Inflammatory macrophage treated with lipopolysaccharide for 4 hours (primary cell): ENCODE results near the gene TUBA4A.
"Not testable (repeated sequence)": the region's sequence is repeated elsewhere in the genome, so short reads cannot be mapped to it uniquely, and the experiment has no call there.

Experiments used
- DNase-seq: peaks from one replicate; pipeline ENCODE4 v3.0.0-alpha.2; 2020

The TUBA4A gene

DNA sequence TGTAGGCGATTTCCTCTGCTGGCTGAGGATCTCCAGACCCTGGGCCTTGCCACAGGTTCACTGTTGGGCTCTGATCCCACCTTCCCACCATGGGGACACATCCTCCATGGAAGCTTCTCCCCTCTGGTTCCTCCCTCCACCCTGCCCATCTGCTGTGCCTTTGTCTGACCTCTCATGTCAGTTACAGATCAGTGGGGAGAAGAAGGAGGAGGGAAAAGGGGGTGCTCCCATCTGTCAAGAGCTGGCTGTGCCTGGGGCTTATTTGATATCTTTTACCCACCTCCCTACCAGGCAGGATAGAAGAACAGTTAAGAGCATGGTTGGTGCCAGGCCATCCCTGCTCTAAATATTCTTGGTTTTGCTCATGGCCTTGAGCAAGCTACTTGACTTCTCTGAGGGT, 13.2 kb upstream of the TUBA4A start:
- DNase-seq = no peak

- DNase-seq = no peak
These were observed 12.5 kb upstream of the TUBA4A start for GRCh38 chr2:219266232-219266631.

- no peak for DNase-seq
These were observed 7.5 kb upstream of the TUBA4A start for GRCh38 chr2:219261024-219261855.

- DNase-seq = not testable (repeated sequence)
These were observed 5.2 kb upstream of the TUBA4A start for GRCh38 chr2:219258942-219259341.

GRCh38 chr2:219254590-219255201, 978 bp upstream of the TUBA4A start:
- DNase-seq = peak; percentile 87

- DNase-seq = peak; percentile 33
These were observed 592 bp downstream of the TUBA4A start, which contains the start of gene TUBA4B for GRCh38 chr2:219252900-219253752. Gene TUBA4B, plus strand, starts transcription at chr2:219253243. Its CDS starts 165 bp downstream, at chr2:219253408.

- DNase-seq = no peak
These were observed 1.2 kb downstream of the TUBA4A start for GRCh38 chr2:219252570-219252899.

GRCh38 chr2:219252084-219252483, 1.6 kb downstream of the TUBA4A start:
- DNase-seq = no peak

GRCh38 chr2:219251656-219252055, 2.1 kb downstream of the TUBA4A start:
- DNase-seq = no peak

- DNase-seq = peak; percentile 50
These were observed 3.5 kb downstream of the TUBA4A start for GRCh38 chr2:219250049-219250781.

DNA sequence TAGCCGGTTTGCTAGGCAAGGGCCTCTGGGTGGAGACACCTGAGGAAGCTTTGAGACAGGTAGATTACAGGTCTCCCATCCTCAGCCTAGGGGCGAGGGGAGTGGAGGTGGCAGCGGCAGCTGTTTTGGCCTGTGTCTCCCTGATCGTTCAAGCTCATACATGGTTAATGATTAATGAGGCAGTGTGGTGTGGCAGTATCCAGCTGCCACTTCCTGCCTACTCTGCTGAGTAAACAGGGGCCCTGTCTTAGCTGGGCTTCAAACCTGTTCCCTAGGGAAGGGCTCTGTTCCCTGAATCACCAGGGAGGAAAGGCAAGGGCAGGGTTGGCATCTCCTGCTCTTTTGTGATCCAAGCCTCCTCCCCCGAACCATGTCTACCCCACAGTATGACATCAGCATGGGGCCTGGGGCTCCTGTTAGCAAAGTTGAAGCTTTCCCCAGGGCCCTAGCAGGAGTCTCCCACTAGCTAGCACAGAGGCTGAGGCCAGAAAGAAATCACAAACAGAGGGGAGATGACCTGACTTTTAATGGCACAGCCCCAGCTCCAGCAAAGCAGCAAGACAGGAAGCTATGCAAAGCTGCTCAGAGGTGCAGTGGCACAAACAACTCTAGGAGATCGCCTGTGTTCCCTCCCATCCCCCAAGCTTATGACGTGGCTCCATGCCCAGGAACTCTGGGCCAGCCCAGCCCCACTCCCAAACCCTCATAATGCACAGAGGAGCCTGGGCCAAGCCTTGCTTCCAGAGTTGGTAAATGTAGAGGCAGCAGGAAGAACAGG, 4.3 kb downstream of the TUBA4A start:
- DNase-seq = no peak

DNA sequence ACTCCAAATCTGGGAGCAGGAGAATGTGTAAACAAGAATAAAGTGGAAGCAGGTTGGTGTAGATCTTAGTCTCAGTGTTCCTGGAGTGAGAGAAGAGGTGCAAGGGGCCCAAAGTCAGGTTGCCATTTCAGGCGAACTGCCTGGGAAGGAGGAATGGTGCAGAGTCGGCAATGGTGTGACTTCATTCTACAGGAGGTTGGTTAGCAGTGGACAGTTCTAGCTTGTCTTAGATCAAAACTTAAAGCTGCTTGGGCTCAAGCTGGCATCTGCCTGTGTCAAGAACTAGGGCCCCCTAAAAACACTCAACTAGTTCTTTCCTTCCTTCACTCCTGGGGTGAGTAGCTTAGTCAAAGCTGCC, 4.9 kb downstream of the TUBA4A start:
- no peak for DNase-seq

GRCh38 chr2:219247678-219248642, 5.8 kb downstream of the TUBA4A start:
- DNase-seq = no peak

DNA sequence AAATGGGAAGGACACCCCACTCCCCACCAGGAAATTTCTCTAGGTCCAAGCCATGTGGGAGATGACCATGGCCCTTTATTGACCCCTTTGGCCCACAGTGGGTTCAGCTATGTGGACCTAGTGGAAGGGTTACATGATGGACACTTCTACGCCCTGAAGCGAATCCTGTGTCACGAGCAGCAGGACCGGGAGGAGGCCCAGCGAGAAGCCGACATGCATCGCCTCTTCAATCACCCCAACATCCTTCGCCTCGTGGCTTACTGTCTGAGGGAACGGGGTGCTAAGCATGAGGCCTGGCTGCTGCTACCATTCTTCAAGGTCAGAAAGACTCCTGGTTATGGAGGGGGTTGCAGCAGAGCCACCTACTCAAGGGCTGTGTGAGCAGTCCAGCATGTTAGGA, 7.2 kb downstream of the TUBA4A start:
- no peak for DNase-seq

- no peak for DNase-seq
These were observed 7.9 kb downstream of the TUBA4A start for GRCh38 chr2:219245899-219246230.

DNA sequence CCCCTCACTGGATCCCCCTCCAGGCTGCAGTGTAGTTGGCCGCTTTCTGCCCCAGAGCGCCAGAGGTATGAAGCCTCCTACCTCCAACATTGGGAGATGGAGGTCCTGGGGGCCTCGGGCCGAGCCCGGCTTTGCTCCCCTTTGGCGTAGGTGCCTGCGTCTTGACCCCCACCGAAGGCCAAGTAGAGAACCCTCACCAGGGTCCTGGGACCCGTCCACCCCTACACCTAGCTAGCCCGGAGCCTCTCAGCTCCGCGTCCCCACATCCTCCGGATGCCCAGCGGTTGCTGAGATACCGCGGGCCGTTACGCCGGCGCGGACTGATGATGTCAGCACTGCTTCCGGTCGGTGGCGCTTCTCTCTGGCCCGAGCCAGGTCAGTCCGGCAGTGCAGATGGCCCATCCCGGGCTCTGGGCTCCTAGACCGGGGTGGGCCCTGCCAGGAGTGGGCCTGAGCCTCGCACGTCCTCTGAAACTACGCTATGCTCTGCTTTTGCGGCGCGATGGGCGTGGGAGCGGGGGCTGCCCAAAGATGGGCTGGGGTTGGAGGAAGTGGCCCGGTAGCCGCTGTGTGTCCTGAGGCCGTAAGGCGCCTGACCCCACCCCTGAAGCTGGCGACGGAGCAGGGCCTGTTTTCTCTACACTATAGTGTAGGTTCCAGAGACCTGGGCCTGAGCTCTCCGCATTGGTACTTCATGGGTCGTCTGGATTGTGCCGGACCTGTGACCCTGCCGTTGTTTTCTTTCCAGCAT, 8.4 kb downstream of the TUBA4A start, which contains the start of the genes GLB1L and STK16:
Gene GLB1L (minus strand): TSS at position 297 of the 751 bp plus-strand sequence. CDS start 1,871 bp downstream, outside the sequence.
Gene STK16 (plus strand): TSS at position 332 of the 751 bp plus-strand sequence. CDS start 521 bp downstream, outside the sequence.
- DNase-seq = peak; percentile 93

DNA sequence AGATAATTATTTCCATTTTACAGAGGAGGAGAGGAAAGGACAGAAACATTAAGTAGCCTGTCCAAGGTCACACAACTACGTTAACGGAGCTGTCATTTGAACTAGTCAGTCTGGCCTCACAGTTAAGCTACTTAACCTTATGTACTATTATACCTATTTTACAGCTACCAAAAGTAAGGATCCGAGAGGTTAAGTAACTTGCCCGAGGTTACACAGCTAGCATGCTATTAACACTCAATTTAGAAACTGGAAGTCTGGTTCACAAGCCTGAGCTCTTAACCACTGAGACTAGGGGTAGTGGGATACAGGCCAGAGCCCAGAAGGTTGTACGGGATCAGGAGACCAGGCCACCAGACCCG, 8.9 kb downstream of the TUBA4A start:
- no peak for DNase-seq

GRCh38 chr2:219243291-219243761, 10.4 kb downstream of the TUBA4A start:
- DNase-seq = peak; percentile 65

- DNase-seq = no peak
These were observed 19.4 kb downstream of the TUBA4A start for GRCh38 chr2:219234331-219234730.

- peak; percentile 59 for DNase-seq
These were observed 23.6 kb downstream of the TUBA4A start for GRCh38 chr2:219230059-219230540.
